ENCODE measurements around the gene KDM4B.

KDM4B gene

GRCh38 chr19:5002143-5002542, 33.2 kb downstream of the KDM4B start:
- Histone ChIP-seq H3K9me3 (ENCODE audit: control insufficient read depth, insufficient read depth, low read length) (no peaks in the 10 kb centered on the region), H3K4me1 (ENCODE audit: insufficient read depth, low read length) (no peaks in the 10 kb centered on the region), H3K36me3 (ENCODE audit: insufficient read depth, low read length) (no peaks in the 10 kb centered on the region), H3K9ac (ENCODE audit: low read depth, low read length) (no peak overlapping the region)

GRCh38 chr19:5003781-5004180, 34.9 kb downstream of the KDM4B start:
- Histone ChIP-seq H3K9me3 (ENCODE audit: control insufficient read depth, insufficient read depth, low read length) (no peaks in the 10 kb centered on the region), H3K9ac (ENCODE audit: low read depth, low read length) (no peak overlapping the region), H3K4me1 (ENCODE audit: insufficient read depth, low read length) (no peaks in the 10 kb centered on the region), H3K36me3 (ENCODE audit: insufficient read depth, low read length) (no peaks in the 10 kb centered on the region)

- Histone ChIP-seq H3K9me3 (ENCODE audit: control insufficient read depth, insufficient read depth, low read length) (no peaks in the 10 kb centered on the region), H3K4me1 (ENCODE audit: insufficient read depth, low read length) (no peaks in the 10 kb centered on the region), H3K36me3 (ENCODE audit: insufficient read depth, low read length) (no peaks in the 10 kb centered on the region), H3K9ac (ENCODE audit: low read depth, low read length) (no peak overlapping the region)
Measured at GRCh38 chr19:5005096-5005495, 36.2 kb downstream of the KDM4B start.

- Histone ChIP-seq H3K9me3 (ENCODE audit: control insufficient read depth, insufficient read depth, low read length) (no peaks in the 10 kb centered on the region), H3K9ac (ENCODE audit: low read depth, low read length) (no peak overlapping the region), H3K4me1 (ENCODE audit: insufficient read depth, low read length) (no peaks in the 10 kb centered on the region), H3K36me3 (ENCODE audit: insufficient read depth, low read length) (no peaks in the 10 kb centered on the region)
Measured at GRCh38 chr19:5006201-5006600, 37.3 kb downstream of the KDM4B start.

GRCh38 chr19:5006821-5007220, 37.9 kb downstream of the KDM4B start:
- H3K9ac ChIP-seq (ENCODE audit: low read depth, low read length) = no peak overlapping the region
- no peaks in the 10 kb centered on the region for H3K9me3 ChIP-seq (ENCODE audit: control insufficient read depth, insufficient read depth, low read length)
- no peaks in the 10 kb centered on the region for H3K4me1 ChIP-seq (ENCODE audit: insufficient read depth, low read length)
- H3K36me3 ChIP-seq (ENCODE audit: insufficient read depth, low read length) = no peaks in the 10 kb centered on the region

GRCh38 chr19:5011476-5012238, 42.7 kb downstream of the KDM4B start:
- H3K9me3 ChIP-seq (ENCODE audit: control insufficient read depth, insufficient read depth, low read length) = no peaks in the 10 kb centered on the region
- no peak overlapping the region for H3K9ac ChIP-seq (ENCODE audit: low read depth, low read length)
- no peaks in the 10 kb centered on the region for H3K36me3 ChIP-seq (ENCODE audit: insufficient read depth, low read length)
- H3K4me1 ChIP-seq (ENCODE audit: insufficient read depth, low read length) = no peaks in the 10 kb centered on the region

GRCh38 chr19:5012688-5013457, 44.0 kb downstream of the KDM4B start:
- no peaks in the 10 kb centered on the region for H3K4me1 ChIP-seq (ENCODE audit: insufficient read depth, low read length)
- no peak overlapping the region for H3K9ac ChIP-seq (ENCODE audit: low read depth, low read length)
- no peaks in the 10 kb centered on the region for H3K36me3 ChIP-seq (ENCODE audit: insufficient read depth, low read length)
- no peaks in the 10 kb centered on the region for H3K9me3 ChIP-seq (ENCODE audit: control insufficient read depth, insufficient read depth, low read length)

GRCh38 chr19:5013761-5014160, 44.8 kb downstream of the KDM4B start:
- no peaks in the 10 kb centered on the region for H3K9me3 ChIP-seq (ENCODE audit: control insufficient read depth, insufficient read depth, low read length)
- H3K4me1 ChIP-seq (ENCODE audit: insufficient read depth, low read length) = no peaks in the 10 kb centered on the region
- H3K9ac ChIP-seq (ENCODE audit: low read depth, low read length) = no peak overlapping the region
- no peaks in the 10 kb centered on the region for H3K36me3 ChIP-seq (ENCODE audit: insufficient read depth, low read length)

- H3K36me3 ChIP-seq (ENCODE audit: insufficient read depth, low read length) = no peaks in the 10 kb centered on the region
- H3K4me1 ChIP-seq (ENCODE audit: insufficient read depth, low read length) = no peaks in the 10 kb centered on the region
- no peaks in the 10 kb centered on the region for H3K9me3 ChIP-seq (ENCODE audit: control insufficient read depth, insufficient read depth, low read length)
- H3K9ac ChIP-seq (ENCODE audit: low read depth, low read length) = no peak overlapping the region
Measured at GRCh38 chr19:5014941-5015340, 46.0 kb downstream of the KDM4B start.

GRCh38 chr19:5016268-5016667, 47.4 kb downstream of the KDM4B start:
- no peaks in the 10 kb centered on the region for H3K9me3 ChIP-seq (ENCODE audit: control insufficient read depth, insufficient read depth, low read length)
- H3K9ac ChIP-seq (ENCODE audit: low read depth, low read length) = no peak overlapping the region
- H3K36me3 ChIP-seq (ENCODE audit: insufficient read depth, low read length) = no peaks in the 10 kb centered on the region
- no peaks in the 10 kb centered on the region for H3K4me1 ChIP-seq (ENCODE audit: insufficient read depth, low read length)

GRCh38 chr19:5016781-5017180, 47.9 kb downstream of the KDM4B start:
- no peak overlapping the region for H3K9ac ChIP-seq (ENCODE audit: low read depth, low read length)
- no peaks in the 10 kb centered on the region for H3K4me1 ChIP-seq (ENCODE audit: insufficient read depth, low read length)
- no peaks in the 10 kb centered on the region for H3K9me3 ChIP-seq (ENCODE audit: control insufficient read depth, insufficient read depth, low read length)
- no peaks in the 10 kb centered on the region for H3K36me3 ChIP-seq (ENCODE audit: insufficient read depth, low read length)

GRCh38 chr19:5017235-5017634, 48.3 kb downstream of the KDM4B start:
- Histone ChIP-seq H3K36me3 (ENCODE audit: insufficient read depth, low read length) (no peaks in the 10 kb centered on the region), H3K9ac (ENCODE audit: low read depth, low read length) (no peak overlapping the region), H3K4me1 (ENCODE audit: insufficient read depth, low read length) (no peaks in the 10 kb centered on the region), H3K9me3 (ENCODE audit: control insufficient read depth, insufficient read depth, low read length) (no peaks in the 10 kb centered on the region)

GRCh38 chr19:5018224-5019015, 49.5 kb downstream of the KDM4B start:
- H3K9ac ChIP-seq (ENCODE audit: low read depth, low read length) = no peak overlapping the region
- no peaks in the 10 kb centered on the region for H3K4me1 ChIP-seq (ENCODE audit: insufficient read depth, low read length)
- no peaks in the 10 kb centered on the region for H3K36me3 ChIP-seq (ENCODE audit: insufficient read depth, low read length)
- no peaks in the 10 kb centered on the region for H3K9me3 ChIP-seq (ENCODE audit: control insufficient read depth, insufficient read depth, low read length)

GRCh38 chr19:5020368-5020767, 51.5 kb downstream of the KDM4B start:
- Histone ChIP-seq H3K4me1 (ENCODE audit: insufficient read depth, low read length) (no peaks in the 10 kb centered on the region), H3K36me3 (ENCODE audit: insufficient read depth, low read length) (no peaks in the 10 kb centered on the region), H3K9me3 (ENCODE audit: control insufficient read depth, insufficient read depth, low read length) (no peaks in the 10 kb centered on the region), H3K9ac (ENCODE audit: low read depth, low read length) (no peak overlapping the region)

Data from ES-I3 (cell line).